NCI-H748 (cell line): Measurements from ENCODE around the gene ANO4.

Experiments
- DNase-seq: peaks from one replicate; lab custom pipeline; 2025; ENCODE audit not compliant: unreplicated experiment; lab: John Stamatoyannopoulos, UW

The ANO4 gene

DNA sequence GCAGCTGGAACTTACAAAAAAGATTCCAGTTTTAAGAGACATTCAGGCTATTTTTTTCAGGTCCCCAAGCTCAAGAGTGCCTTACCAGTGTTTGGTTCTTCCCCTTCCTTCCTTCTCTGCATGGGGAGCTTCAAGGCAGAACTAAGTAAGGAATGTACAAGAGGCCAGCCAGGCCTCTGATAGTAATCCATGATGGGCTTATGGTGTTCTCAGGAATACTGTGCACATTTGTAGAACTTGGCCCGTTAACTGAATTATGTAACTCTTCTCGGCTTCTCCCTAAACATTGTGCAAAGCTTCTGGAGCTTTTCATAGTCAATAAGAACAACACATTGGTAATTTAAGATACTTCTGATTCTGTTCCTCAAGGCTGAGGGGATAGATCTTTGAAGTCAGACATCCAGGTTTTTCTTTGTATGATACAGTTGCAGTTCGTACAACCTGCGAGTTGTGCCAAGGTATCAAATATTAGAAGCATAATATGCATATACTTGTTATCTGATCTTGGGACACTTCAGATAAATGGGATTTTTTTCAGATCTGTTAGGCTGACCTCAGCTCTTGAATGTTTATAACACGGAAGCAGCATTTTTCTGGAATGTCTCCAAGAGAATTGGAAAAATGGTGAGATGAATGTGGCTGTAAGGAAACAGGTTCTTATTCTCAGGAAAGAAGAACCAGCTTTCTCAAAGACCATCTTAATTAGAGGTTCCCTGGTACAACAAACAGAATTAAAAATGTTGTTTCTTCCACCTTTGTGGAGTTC is 148.6 kb downstream of the ANO4 start:
- DNase-seq: no peak

DNA sequence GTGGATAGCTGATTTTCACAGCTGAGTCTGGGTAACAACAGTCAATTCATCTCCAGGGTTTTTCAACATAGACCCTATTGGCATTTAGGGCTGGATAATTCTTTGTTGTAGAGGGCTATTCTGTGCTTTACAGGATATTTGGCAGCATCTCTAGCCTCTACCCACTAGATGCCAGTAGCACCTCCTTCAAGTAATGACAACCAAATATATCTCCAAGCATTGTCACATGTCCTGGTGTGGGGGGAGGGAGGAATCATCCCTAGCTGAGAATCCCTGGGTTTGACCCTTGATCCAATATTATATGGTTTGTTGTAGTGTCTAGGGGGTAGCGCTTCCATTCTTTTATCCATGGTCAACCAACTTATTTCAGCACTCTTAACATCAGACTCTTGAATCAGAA is 157.2 kb downstream of the ANO4 start:
- no peak for DNase-seq

DNA sequence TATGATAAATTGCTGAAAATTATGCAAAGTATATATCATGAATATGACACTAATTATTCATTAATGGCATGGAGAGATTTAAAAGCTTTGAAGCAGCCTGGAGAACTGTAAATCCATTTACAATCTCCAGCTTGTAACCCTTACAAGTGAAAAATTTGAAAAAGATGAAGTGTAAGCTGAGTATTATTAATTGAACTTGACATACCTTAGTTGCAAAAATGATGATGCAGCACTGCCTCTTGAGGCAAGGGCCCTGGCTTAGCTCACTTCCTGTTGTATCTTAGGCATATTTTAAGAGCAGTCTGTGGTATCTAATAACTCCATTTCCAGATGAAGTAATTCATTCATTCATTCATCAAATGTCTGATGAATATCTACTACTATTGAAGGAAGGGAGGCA is 158.6 kb downstream of the ANO4 start:
- no peak for DNase-seq

DNA sequence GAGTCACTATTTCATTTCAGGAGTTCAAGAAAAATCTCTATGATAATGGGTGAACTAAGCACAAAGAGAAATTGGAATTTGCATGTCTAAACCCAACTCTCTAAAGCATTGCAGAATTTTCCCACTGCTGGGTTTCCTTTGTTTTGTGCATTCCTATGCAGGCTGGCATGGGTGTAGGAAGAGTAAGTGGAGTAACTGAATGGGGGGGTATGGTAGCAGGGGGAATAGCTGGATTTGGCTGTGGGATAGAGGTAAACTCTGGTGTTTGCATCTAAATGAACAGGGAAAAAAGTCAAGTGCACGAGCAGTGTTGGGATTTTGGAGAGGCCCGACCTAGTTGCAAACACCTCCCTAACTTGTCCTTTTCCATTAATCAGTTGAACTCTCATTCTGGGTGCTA is 159.1 kb downstream of the ANO4 start:
- no peak for DNase-seq

DNA sequence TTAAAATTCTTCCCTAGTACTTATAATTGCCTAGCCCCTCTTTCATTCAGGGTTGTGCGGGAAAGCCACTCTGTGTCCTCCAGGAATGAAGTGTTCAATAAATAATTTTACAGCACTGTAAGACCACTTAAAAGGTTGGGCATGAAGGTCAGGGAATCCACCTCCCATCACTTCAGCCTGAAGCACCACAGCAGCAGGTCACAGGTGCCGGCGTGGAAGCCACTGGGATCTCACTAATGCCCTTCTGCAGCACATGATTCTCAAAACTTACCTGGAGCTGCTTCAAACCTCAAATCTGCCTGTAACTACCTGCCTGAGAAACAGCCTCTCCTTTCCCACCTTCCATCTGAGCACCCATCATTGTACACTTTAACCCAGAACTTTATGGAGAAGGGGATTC is 159.5 kb downstream of the ANO4 start:
- no peak for DNase-seq

DNA sequence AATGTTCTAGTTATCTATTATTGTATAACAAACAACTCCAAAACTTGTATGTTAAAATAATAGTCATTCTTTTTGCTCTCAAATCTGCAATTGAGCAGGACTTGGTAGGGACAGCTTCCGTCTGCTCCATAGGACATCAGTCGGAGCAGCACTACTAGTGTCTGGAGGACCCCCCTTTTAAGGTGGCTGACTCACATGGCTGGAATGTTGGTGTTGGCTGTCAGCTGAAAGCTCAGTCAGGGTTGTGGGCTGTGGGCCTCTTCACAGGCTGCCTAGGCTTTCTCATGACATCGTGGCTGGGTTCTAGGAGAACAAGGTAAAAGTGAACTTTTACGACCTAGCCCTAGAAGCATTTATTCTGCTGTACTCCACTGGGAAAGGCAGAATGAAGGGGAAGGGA is 160.6 kb downstream of the ANO4 start:
- DNase-seq: no peak

DNA sequence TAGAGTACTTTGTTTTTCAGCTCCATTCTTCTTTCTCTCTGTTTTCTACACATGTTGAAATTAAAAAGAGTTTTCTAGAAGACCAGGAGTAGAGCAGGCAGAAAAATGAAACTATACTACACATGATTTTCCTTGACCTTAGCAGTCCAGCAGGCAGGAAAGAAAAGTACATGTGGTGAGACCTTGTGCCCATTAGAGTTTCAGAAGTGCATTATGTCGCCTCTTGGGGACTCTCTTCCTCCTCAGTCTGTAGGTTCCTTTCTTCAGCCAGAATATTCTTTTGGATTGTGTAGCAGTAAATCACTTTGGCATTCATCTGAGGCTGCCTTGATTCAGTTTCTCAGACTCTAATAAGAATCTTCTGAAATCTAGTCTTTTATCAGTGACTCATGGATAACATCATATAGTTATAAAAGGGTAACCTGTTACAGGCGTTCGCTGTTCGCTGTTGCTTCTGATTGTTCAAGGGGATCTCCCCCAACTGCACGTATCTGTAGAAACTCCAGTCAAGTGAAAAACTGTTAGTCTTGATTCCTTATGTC is 161.8 kb downstream of the ANO4 start:
- DNase-seq: no peak

DNA sequence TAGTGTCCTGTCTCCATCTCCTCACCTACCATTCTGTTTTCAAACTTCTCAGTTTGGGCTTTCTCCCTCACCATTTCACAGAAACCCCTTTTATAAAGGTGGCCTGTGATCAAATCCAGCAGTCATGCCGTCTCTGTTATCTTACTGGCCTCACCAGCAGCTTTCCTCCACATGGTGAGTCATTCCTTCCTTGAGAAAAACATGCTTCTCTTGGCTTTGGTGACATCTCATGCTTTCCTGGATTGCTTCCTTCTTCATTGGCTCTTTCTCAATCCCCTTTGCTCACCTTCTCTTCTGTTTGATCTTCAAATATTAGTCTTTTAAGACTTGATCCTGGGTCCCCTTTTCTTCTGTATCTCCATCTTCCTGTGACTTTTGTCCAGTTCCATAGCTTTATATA is 164.9 kb downstream of the ANO4 start:
- no peak for DNase-seq

DNA sequence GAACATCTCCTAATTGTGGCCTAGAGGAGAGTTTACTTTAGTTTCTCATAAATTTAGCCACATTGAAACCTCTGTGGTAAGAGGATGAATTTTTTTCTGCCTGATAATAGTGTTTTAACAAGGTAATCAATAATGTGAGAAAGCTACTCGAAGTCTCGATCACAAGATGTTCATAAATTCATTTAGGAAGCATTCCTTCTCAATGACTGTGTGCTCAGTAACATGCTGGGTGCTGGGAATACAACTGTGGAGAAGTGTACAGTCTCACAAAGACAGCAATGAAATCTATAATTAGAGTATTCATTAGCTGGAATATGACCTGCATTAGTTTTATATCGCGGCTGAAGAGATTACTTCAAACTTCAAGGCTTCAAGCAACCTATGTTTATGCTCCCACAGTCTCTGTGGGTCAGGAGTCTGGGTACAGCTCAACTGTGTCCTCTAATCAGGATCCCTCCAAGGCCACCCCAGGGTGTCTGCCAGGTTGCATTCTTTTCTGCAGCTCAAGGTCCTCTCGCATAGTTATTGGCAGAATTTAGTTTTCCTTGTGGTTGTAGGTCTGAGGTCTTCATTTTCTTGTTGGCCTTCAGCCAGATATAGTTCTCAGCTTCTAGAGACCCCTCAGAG is 167.6 kb downstream of the ANO4 start:
- DNase-seq: no peak

DNA sequence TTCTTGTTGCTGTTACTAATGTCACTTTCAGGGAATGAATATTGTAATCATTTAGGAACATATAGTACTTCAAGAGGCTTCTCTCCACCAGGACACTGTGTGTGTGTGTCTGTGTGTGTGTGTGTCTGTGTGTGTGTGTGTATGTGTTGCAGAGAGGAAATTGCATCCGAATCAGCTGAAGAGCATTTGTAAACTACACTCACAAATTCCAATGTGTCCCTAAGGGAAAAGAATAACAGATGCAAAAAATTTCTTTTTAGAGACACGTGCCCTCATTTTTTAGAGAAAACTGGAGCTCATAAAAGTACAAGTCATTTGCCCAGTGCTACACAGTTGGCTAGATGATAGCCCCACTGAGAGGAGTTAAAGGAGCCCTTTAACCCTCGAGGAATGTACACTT is 168.8 kb downstream of the ANO4 start:
- no peak for DNase-seq

DNA sequence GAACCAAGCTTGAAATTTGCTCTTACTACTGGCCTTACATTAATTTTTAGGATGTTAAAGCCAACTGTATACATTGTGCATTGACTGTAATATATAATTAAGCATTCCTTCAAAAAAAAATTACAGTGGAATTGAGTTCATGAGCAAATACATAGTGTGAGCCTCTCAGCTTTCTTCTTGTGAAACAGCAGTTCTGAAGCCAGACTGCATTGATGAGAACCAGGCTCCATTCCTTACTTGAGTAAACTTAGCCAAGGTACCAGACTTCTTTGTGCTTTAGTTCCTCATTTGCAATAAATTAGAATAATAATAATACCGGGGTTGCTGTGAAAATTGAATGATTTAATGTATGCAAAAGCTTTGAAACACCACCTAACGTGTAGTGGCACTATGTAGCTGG is 169.5 kb downstream of the ANO4 start:
- DNase-seq: no peak

DNA sequence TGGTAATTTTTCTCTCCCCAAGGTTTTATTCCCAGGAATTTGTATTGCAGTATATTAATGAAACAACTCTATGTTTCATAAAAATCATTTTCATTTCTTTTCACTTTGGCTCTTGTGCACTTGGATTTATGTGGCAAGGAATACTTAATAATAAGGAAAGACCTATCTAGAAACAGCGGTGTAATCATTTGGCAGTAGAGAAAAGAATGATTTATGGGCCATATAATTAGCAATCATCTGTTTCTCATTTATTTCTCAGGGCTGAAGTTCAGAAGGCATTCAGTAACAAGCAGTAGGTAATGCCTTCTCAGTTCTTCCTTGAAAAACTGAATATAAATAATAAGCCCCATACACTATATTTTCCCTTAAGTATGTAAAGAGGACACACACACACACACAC is 172.6 kb downstream of the ANO4 start:
- DNase-seq: no peak

DNA sequence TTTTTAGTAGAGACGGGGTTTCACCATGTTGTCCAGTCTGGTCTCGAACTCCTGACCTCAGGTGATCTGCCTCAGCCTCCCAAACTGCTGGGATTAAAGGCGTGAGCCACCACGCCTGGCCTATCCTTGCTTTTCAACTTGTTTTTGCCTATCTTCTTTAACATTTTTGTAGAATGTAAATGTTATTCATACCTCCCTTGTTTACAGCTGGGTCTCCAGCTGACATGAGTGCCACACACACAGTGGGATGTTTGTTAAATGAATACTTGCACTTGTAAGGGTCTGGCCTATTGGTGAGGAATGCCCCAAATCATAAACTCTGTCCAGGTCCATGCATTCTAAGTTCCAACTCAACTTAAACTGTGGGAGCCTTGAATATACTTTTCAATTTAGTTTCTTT is 176.3 kb downstream of the ANO4 start:
- DNase-seq: no peak

DNA sequence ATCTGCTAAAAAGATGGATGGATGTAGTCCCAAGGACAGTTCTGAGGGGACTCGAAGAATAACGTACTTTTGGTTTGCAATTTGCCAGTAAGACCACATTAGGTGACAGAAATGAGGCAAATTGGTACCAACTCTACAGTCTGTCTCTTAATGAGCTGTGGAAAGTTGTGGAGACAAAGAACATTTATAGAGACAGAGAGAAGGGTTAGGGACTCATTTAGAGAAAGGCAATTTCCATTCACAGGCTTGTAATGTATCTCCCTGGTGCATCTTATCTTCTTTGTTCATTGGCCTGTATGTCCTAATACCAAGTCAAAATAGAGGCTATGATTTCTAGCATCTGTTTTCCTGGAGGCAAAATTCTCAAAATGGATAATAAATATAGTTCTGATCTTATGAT is 177.5 kb downstream of the ANO4 start:
- no peak for DNase-seq

DNA sequence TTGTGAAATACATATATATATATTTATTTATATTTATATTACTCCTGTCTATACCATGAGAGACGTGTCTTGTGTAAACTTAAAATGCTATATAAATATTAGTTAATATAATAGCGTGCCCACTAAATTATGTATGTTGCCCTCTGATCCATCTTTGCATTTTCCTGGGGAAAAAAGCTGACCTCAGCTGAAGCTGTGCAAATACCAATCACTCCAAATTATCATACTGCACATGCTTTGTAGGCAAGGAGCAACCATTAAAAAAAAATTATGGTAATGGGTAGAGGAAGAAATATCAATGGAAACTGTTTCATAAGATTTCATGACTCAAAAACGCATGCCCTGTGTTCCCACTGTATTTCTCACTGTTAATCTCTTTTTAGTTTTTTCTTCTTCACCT is 179.8 kb downstream of the ANO4 start:
- DNase-seq: no peak

DNA sequence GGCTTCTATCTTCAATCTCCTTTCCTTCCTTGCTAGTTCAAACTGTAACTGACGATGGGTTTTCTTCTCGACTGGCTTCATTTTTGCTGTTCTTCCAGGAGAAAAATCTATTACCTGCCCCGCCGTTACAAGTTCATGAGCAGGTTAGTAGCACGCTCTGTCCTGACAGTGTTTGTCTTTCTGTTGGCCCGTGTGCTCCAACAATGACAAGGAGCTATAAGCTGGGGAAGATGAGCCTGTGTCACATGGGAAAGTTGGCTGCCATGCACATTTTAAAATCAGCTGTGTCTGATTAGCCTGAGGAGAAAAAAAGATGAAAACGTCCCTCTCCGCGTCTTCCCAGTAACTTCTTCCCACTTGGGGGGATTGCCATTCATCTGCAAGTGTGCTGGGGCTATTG is 180.2 kb downstream of the ANO4 start:
- no peak for DNase-seq

DNA sequence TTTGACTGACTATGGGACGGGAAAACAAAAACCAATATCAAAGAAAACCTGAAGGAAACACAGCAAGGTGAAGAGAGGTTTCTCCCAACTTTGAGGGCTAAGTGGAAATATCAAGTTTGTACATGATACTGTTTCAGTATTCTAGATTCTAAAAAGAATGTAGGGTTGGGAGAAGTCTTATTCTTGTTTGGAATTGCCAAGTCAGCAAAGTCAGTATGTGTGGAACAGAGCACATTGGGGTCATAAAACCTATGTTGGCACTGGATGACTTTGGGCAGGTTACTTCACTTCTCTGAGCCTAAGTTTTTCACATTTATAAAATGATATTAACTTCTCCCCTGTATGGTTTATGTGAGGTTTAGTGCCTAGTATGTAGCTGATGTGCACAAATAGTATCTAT is 182.2 kb downstream of the ANO4 start:
- no peak for DNase-seq

DNA sequence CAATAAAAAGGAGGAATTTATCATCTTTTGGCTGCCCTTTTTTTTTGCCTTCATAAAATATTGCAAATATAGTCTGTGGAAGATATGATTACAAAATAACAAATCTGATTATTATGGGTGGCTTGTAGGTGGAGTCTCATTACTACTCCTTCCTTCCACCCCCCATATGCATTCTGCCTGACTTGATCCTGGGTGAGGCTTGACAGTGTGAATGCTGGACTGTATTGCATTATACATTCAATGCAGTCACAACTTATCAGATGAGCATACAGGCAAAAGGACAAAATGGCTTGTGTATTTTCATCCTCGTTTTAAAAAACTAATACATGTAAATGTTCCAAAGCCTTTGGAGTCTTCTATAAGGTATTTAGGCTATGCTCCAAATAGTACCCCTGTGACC is 186.3 kb downstream of the ANO4 start:
- DNase-seq: no peak

DNA sequence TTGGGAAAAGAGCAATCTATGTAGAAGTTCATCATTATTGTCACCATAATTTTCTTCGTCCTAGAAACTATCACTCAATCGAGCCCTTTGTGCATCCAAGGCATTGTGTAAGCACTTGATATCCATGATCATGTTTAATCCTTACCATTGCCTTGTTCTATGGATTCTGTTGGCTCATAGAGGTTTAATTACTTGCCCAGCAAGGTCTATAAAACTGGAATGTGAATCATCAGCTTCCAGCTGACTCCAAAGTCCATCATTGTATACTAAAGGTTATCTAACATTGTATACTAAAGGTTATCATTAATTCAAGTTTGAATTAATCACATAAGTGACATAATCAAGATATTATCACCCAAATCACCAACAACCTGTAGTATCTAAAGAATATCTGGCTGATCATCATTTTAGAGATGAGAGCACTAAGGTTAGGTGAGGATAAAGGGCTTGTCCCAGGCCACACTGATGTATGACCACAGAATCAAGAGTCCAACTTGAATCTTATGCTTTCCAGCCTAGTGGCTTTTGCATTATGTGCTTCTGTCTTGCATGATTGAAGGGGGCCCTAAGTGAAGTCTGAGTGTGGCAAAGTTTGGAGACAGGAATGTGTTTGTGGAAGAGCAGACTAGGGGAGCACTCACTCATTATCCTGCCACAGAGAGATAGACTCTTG is 188.1 kb downstream of the ANO4 start:
- DNase-seq: no peak

DNA sequence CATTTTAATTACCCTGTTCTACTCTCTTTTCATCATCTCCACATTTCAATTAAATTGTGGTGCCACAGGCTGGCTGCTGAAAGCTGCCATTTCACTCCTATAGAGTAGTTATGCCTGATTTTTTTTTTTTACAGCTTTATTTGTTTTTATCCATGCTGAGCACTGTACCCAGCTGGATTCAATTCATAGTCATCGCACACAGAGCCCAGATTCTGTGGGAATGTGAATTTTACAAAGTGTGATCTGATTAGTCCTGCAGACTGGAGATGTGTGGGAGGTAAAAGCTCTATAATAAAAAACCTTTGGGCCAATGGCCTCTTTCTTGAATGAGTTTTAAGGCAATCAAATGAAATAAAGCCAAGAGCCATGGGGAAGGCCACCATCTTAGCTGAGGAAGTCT is 190.2 kb downstream of the ANO4 start:
- DNase-seq: no peak

DNA sequence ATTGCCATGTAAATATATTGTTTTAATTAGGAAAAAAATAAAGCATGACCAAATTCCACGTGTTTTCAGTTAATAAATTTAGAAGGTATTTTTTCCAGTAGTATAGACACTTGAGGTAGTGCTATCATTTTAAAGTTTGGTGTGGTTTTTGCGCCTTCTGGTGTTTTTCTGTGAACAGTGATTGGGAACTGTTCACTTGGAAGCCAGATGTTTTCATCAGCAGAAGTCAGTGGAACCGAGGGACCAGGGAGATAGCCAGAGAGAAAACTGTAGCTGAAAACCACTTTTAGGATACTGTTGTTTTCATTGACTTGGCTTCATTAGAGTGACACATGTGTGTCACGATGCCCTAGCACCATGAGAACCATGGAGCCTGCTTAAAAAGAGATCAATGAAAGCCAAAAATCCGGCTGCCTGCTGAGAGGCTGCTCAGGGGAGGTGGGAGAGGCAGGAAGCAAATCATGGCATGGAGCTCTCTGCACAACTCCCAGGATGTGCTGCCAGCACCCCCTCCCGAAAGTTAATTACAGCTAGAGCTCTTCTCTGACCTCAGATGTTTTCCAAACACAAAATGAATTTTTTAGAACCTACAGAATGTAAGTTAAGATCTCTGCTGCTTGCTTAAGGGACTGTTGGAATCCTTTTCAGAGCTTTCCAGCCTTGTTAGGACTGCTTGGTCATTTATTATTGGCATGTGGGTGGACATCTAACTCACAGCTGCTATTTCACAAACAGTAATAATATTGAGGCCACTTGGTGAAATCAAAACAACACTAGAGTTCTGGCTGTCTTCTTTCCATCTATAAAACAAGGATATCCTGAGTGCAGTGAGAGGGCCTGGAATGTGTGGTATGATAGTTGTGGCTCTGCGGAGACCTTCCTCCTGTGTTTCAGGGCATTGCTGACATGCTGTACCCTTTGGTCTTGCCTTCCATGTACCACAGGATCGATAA is 192.3 kb downstream of the ANO4 start:
- no peak for DNase-seq
